ENCODE data around the gene ZNF423. TPM values are rescaled to one million over a fixed set of nuclear protein-coding genes. Genes with fewer than 3 reads are reported as not detected.

Gene ZNF423
- total RNA-seq, 1 donor from 2014 or later, result not detected

DNA sequence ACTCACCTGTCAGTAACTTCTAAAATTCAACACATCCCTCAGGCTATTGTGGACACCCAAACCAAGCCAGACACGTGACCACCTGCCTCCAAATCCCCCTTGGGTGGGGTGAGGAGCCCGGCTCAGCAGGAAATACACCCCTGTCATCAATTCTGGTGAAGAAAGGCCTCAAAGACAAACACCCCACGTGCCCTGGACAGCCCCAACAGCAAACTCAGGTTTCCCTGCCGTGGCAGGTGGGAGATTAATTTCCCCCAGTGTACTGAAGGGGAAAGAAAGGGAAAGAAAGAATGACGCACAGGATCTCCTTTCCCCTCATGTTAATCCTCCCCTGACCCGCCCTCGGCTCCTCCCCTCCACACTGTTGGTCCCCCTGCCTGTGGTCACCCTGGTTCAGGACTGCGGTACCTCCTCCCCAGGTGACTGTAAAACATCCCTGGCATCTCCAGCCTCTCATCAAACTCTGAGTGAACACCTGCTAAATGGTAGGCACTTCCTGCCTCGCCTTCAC, 98.3 kb downstream of the ZNF423 start:
- ChIA-PET CTCF (no interaction called here), POLR2A (no interaction called here)
- H3K27me3 Mint-ChIP-seq, result peaks cover 14% of the 10 kb centered on the region
- H3K4me3 Mint-ChIP-seq, result no peak overlapping the region
- intact Hi-C loops (cut with micrococcal nuclease), result no loop called here
- TF ChIP-seq, protein P1, sequence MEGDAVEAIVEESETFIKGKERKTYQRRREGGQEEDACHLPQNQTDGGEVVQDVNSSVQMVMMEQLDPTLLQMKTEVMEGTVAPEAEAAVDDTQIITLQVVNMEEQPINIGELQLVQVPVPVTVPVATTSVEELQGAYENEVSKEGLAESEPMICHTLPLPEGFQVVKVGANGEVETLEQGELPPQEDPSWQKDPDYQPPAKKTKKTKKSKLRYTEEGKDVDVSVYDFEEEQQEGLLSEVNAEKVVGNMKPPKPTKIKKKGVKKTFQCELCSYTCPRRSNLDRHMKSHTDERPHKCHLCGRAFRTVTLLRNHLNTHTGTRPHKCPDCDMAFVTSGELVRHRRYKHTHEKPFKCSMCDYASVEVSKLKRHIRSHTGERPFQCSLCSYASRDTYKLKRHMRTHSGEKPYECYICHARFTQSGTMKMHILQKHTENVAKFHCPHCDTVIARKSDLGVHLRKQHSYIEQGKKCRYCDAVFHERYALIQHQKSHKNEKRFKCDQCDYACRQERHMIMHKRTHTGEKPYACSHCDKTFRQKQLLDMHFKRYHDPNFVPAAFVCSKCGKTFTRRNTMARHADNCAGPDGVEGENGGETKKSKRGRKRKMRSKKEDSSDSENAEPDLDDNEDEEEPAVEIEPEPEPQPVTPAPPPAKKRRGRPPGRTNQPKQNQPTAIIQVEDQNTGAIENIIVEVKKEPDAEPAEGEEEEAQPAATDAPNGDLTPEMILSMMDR (IDR thresholded peaks at IDR 0.05), result no peak
- H3K36me3 Mint-ChIP-seq (ENCODE audit: low read depth), result no peaks in the 10 kb centered on the region
- DNase-seq (no peak), ATAC-seq (ENCODE audit: low read depth) (no peak)
- peaks cover 3% of the 10 kb centered on the region for H3K4me1 Mint-ChIP-seq
- H3K27ac Mint-ChIP-seq, result no peak overlapping the region
- H3K9me3 Mint-ChIP-seq, result no peaks in the 10 kb centered on the region

DNA sequence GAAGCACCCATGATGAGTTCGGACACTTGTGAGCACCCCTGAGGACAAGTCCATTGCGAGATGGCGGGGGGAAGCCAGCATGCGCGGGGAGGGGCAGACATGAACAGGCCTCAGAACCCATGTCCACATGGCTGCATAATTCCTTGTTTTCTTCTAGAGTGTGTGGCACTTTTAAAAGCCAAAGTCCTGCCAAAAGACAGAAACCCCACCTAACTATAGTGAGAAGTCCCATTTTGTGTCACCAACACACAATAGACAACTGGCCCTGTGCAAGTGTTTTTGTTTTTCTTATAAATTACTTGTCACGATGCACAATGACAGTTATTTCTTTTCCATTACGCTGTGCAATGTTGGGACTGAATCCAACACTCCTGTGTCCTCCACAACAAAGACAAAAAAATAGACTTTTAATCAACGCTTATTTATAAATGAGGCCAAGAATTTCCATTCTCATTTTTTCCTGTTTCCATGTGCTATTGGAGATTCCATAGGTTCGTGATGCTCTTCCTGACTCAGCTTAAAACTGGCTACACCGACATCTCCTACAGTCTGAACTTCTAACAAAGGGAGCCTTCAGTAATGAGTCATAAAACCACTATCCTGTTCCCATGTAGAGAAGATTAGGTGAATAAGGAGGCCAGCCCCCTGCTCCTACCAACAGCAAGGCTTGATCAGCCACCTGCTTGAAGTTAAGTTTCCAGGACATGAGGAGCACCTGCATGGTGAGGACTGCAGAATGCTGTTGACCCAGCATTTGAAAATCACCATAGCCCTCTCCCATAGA, 98.9 kb downstream of the ZNF423 start:
- ATAC-seq (ENCODE audit: low read depth) (no peak), DNase-seq (no peak)
- Mint-ChIP-seq H3K9me3 (no peaks in the 10 kb centered on the region), H3K27ac (no peak overlapping the region), H3K4me3 (no peak overlapping the region), H3K27me3 (peaks cover 18% of the 10 kb centered on the region), H3K36me3 (ENCODE audit: low read depth) (no peaks in the 10 kb centered on the region), H3K4me1 (peaks cover 3% of the 10 kb centered on the region)
- intact Hi-C loops (cut with micrococcal nuclease), result no loop called here
- TF ChIP-seq, protein P1 (IDR thresholded peaks at IDR 0.05), result no peak
- POLR2A ChIA-PET, result no interaction called here
- CTCF ChIA-PET, result no interaction called here

DNA sequence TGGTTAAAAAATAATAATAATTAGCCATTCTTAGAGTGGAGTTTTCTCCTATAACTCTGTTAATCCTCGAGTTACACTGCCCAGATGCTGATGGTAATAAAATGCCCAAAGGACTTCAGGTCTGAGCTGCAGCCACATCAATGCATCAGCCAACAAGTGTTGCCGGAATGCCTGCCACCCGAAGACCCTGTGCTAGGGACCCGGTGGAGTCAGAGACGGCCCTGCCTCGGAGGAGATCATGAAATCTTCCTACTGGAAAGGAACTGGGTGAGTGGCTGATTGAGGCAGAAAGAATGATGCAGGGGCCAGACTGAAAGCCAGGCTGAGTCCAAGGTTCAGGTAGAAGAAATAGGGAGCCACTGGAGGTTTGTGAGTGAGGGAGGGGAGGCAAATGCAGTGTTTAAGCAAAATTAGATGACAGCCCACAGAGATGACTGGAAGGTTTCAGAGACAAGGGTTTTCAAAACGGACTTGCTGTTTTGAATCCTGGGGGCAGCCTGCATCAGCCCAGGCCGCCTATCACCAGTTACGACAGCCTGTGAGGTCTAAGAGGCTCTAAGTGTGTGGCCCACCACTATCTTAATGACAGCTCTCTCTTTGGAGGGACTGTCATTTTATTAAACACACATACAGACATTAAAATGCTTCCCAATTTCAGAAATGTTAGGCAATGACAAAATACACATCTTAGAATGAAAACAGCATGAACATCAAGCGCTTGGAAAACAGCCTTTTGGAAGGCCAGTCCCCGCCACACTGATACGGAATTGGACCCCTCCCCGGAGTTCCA, 100.0 kb downstream of the ZNF423 start:
- H3K4me1 Mint-ChIP-seq, result peaks cover 3% of the 10 kb centered on the region
- DNase-seq (no peak), ATAC-seq (ENCODE audit: low read depth) (no peak)
- intact Hi-C loops (cut with micrococcal nuclease), result no loop called here
- ChIA-PET CTCF (no interaction called here), POLR2A (no interaction called here)
- no peaks in the 10 kb centered on the region for H3K36me3 Mint-ChIP-seq (ENCODE audit: low read depth)
- H3K9me3 Mint-ChIP-seq, result no peaks in the 10 kb centered on the region
- peaks cover 21% of the 10 kb centered on the region for H3K27me3 Mint-ChIP-seq
- H3K4me3 Mint-ChIP-seq, result no peak overlapping the region
- H3K27ac Mint-ChIP-seq, result no peak overlapping the region
- TF ChIP-seq, protein P1 (IDR thresholded peaks at IDR 0.05), result no peak

DNA sequence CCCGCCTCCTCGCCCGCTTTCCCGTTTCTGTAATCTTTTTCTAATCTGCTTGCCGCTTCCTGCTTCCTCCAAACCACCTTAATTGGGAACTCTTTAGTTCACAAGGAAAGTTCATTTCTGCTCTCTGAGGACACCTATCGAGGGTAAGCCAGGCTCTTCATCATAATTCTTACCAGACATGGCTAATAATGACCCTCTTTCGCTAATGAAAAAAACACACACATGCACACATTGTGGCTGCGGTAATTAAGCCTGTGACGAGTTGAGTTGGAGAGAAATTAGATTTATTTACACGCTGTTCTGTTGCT, 100.6 kb downstream of the ZNF423 start:
- Mint-ChIP-seq H3K4me3 (no peak overlapping the region), H3K27me3 (peaks cover 26% of the 10 kb centered on the region), H3K4me1 (peaks cover 3% of the 10 kb centered on the region), H3K27ac (no peak overlapping the region), H3K9me3 (no peaks in the 10 kb centered on the region), H3K36me3 (ENCODE audit: low read depth) (no peaks in the 10 kb centered on the region)
- DNase-seq (no peak), ATAC-seq (ENCODE audit: low read depth) (no peak)
- TF ChIP-seq, protein P1 (IDR thresholded peaks at IDR 0.05), result no peak
- intact Hi-C loops (cut with micrococcal nuclease), result no loop called here
- ChIA-PET CTCF (no interaction called here), POLR2A (no interaction called here)

All from activated B cell treated with CpG ODN at 0.5 μM for 24 hours (primary cell).